ENCODE measurements around the gene MYH10.

The MYH10 gene

DNA sequence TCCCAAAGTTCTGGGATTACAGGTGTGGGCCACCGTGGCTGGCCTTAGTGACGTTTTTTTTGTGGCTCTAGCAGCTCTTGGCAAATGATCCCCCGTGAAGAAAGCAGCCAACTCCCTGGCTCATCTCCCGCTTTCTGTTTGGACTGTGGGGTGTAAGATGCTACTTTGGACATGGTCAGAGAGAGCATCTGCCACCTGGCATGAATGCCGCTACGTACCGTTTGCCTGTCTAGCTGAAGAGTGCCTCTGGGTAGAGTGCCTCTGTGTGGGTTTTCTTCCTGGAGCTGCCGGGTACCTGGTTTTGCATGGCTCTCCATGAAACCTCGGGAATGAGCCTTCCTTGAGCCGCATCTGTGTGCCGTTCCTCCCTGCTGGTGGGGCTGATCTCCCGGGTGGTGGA, 160.6 kb downstream of the MYH10 start:
- FAIRE-seq: no peak

- FAIRE-seq: no peak
Observed at GRCh38 chr17:8468980-8469379, 161.5 kb downstream of the MYH10 start.

DNA sequence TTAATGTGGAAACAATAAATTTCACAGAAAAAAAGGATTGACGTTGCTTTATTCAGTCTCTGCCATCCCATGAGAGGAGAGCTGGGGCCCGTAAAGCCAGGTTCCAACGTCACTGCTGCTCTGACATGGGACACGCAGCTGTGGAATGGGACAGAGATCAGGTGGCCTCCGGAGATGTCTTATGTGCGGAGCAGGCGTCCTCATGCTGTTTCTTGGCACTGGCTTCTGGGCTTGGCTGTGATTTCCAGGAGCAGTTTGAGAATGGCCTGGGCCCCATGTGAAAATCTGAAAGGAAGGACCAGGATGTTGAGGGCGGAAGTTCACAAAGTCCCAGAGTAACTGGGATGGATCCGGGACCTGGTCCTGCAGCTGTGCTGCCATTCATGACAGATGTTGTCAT, 162.4 kb downstream of the MYH10 start:
- no peak for FAIRE-seq

- FAIRE-seq: no peak
Observed at GRCh38 chr17:8467527-8467926, 163.0 kb downstream of the MYH10 start.

DNA sequence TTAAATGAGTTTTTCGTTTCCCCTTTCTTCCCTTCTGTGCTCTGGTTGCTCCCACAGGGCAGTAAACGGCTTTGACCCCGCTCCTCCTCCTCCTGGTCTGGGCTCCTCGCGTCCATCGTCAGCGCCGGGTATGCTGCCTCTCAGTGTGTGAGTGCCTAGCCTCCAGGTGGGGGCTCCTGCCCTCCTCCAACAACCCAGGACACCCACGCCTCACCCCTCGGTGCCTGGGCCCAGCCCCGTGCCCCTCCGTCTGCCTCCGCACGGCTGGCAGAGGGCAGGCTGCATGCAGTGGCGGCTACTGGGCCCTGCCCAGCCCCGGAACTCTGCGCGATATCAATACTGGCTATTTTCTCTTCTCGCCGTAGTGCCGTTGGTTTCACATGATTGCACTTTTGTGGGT, 163.7 kb downstream of the MYH10 start:
- no peak for FAIRE-seq

DNA sequence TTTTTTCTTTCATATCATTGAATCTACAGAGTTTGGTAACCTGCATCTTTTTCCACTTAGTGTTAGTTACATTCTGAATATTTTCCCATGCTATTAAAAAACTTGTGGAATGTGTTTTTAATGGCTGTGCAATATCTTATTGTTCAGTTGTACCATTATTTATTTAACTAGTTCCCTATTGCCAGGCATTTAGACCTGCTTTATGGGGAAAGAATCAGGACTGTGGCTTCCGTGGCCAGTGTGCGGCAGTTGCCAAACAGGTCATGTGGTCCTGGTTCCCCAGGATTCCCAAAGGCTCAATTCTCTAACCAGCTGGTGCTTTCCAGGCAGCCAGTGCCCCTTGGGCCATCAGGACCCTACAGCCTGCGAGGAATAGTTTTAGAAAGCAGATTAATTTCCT, 164.1 kb downstream of the MYH10 start:
- no peak for FAIRE-seq

- FAIRE-seq: no peak
Observed at GRCh38 chr17:8465759-8466158, 164.8 kb downstream of the MYH10 start.

- no peak for FAIRE-seq
Observed at GRCh38 chr17:8465356-8465755, 165.2 kb downstream of the MYH10 start.

- no peak for FAIRE-seq
Observed at GRCh38 chr17:8464941-8465340, 165.6 kb downstream of the MYH10 start.

DNA sequence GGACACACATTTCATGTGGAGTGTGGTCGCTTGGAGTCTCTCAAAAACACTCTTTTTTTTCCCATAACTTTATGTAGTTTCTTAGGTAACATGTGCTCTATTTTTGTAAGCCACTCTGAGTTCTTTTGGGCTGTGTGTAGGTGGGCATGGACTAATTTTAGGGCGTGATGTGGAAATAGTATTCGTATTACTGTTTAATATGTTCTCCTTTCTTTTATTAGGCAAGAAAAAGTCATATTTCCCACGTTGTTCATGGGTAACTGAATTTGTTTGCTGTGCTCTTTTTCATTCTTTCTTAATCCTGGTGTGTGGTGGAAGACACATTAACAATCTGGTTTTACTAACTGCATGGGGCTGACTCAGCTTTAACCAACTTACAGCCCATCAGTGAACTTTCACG, 167.4 kb downstream of the MYH10 start:
- no peak for FAIRE-seq

- FAIRE-seq: no peak
Observed at GRCh38 chr17:8462564-8462963, 168.0 kb downstream of the MYH10 start.

GRCh38 chr17:8459831-8460230, 170.7 kb downstream of the MYH10 start:
- no peak for FAIRE-seq

GRCh38 chr17:8459107-8459506, 171.4 kb downstream of the MYH10 start:
- FAIRE-seq: no peak

DNA sequence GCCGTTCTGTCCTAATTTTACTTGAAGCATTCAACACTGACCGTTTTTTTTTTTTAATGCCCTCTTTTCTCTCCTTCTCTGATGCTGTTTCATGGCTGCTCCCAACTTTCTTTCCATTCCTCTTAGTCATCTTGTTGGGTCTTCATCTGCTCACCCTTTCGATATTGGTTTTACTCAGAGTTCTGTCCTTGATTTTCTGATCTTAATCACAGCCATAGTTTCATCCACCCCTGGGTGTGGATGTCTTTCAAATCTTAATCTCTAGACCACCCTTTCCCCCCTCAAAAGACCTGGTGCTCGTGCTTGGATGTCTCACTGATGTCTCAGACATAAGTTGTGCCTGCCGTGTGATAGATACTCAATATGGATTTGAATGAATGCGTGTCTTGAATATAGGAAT, 172.4 kb downstream of the MYH10 start:
- no peak for FAIRE-seq

DNA sequence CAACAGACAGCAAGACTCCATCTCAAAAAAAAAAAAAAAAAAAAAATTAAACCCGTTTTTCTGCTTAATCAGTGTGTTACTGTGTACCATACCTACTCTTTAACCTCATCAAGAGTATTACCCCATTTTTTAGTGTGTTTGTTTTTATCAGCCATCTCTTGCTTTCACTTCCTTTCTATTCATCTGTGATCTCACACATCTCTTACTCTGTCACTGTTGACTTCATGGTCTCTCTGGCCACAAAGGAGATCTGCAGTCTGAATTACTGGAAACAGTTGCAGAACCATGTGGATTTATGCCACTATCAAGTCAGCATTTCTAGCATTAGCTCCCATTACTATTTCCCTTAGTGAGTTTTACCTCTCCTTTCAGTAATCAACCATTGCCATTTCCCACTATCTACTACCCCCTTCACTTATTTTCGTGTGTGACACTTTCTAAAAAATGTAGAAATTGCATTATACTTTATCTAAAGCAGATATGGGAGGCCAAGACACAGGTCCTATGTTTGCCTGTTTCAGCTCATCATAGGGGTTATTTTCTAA, 174.8 kb downstream of the MYH10 start:
- no peak for FAIRE-seq

- no peak for FAIRE-seq
Observed at GRCh38 chr17:8453326-8453725, 177.2 kb downstream of the MYH10 start.

GRCh38 chr17:8451933-8452614, 178.5 kb downstream of the MYH10 start:
- no peak for FAIRE-seq

DNA sequence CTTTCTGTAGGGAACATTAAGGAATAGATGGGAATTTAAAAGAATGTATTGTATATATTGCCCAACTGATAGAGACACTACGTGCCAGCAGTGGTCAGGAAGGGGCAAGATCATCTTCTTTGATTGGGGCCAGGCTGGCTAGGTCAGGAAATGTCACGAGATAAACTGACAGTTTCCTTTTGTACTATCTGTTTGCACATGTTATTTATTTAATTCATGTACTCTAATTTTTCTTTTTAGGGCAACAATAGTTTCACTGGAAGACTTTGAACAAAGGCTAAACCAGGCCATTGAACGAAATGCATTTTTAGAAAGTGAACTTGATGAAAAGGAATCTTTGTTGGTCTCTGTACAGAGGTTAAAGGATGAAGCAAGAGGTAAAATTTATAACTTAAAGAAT, 182.2 kb downstream of the MYH10 start:
- FAIRE-seq: no peak

DNA sequence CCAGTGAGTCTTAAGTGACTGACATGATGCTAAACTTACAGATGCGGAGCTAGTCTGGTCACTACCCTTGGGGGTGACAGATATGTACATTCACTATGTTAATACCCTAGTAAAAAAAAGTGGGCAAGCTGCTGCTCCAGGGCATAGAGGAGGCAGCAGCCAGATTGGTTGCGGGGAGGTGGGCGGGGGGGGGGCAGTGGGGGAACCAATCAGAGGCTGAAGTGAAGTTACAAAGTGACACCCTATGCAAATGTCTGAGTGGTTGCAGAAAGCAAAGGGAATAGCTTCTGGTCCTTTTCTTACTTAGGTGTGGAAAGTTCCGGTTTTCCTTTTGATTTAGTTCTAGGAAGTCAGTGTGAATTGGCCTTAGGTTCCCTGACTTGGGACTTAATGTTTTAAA, 182.7 kb downstream of the MYH10 start:
- no peak for FAIRE-seq

DNA sequence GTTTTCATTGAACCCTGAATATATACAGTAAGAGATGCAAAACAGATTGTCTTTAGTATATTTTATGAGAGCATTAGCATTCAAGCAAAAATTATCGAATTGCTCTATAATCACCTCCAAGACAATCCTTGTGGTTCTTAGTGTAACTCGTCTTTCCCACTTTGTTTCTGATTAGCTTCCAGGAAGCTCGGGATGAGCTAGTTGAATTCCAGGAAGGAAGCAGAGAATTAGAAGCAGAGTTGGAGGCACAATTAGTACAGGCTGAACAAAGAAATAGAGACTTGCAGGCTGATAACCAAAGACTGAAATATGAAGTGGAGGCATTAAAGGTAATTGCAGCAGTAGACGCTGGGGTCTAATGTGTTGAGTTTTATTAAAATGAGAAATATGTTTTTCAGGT, 185.0 kb downstream of the MYH10 start:
- FAIRE-seq: no peak

DNA sequence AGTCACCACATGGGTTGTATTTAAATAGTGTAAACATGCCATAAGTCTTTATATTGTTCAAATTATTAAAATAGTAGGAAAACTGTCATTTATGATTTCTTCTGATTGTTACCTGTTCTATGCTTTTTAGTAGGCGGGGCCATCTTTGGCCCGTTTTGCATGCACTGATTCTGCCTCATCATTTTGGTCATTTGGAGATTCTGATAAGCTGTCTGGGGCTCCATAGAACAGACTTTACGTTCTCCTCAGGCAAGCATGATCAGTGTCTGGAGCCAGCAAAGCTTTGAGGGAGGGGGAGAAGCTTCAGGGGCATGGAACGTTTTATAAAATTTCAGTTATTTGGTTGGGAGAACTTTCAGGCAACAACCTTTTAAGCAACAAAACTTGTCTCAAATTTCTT, 186.0 kb downstream of the MYH10 start:
- no peak for FAIRE-seq

DNA sequence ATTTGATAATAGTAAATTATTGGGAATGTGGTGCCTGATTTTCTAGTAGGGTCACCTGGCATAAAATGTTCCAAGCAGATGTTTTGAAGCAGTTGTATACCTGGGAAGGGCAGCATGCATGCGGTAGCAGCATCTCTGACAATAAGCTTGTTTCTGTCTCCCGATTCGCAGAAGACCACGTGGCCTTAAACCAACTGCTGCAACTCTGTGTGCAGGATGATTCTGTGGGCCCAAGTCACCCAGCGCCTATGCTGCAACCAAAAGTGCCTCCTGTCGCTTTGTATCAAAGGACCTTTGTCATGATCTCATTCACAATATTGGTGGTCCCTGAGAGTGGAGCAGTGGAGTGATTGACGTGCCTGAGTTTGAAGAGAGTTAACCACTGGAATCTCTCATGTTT, 186.8 kb downstream of the MYH10 start:
- FAIRE-seq: no peak

- no peak for FAIRE-seq
Observed at GRCh38 chr17:8442310-8442709, 188.2 kb downstream of the MYH10 start.

GRCh38 chr17:8441690-8442089, 188.8 kb downstream of the MYH10 start:
- FAIRE-seq: no peak

- FAIRE-seq: no peak
Observed at GRCh38 chr17:8439681-8440080, 190.8 kb downstream of the MYH10 start.

All from A204.1 (cell line).